Measurements from ENCODE around the gene PDCD10. TPM values are rescaled to one million over a fixed set of nuclear protein-coding genes. Genes with fewer than 3 reads are reported as not detected.

PDCD10 gene
- polyA plus RNA-seq, 1 donor (not counting 4 experiments of a cell fraction or from before 2014, with no cell fraction given), result 131 TPM

DNA sequence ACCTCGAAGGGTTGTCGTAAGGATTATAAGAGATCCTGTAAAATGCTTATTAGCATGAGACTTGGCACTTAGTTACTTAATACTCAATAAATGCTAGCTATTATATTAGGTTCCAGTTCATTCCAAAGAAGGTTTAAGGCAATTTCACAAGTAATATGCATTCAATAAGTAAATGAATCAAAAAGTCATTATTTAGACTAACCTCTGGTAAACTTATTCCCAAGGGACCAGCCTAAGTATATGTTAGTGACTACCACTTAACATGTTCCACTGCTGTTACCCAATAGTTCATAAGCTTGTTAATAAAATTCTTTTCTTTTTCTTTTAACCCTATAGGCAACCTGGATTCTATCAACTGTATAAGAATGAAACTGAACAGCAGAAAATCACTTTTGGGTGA lies 5.1 kb downstream of the PDCD10 start:
- no peak overlapping the region for H3K4me2 ChIP-seq (ENCODE audit: control insufficient read depth, extremely low read depth, insufficient read depth, low read depth, low read length)
- no peak overlapping the region for H2AFZ ChIP-seq (ENCODE audit: control insufficient read depth, low read length)
- no peak overlapping the region for H3K9ac ChIP-seq (ENCODE audit: control insufficient read depth, extremely low read depth, insufficient read depth, low read length)
- peaks cover 9% of the 10 kb centered on the region for H4K20me1 ChIP-seq (ENCODE audit: control insufficient read depth, extremely low read depth, insufficient read depth, low read length)
- H3K27ac ChIP-seq (ENCODE audit: control insufficient read depth, insufficient read depth, low read length), result no peak overlapping the region
- TF ChIP-seq, protein P1, sequence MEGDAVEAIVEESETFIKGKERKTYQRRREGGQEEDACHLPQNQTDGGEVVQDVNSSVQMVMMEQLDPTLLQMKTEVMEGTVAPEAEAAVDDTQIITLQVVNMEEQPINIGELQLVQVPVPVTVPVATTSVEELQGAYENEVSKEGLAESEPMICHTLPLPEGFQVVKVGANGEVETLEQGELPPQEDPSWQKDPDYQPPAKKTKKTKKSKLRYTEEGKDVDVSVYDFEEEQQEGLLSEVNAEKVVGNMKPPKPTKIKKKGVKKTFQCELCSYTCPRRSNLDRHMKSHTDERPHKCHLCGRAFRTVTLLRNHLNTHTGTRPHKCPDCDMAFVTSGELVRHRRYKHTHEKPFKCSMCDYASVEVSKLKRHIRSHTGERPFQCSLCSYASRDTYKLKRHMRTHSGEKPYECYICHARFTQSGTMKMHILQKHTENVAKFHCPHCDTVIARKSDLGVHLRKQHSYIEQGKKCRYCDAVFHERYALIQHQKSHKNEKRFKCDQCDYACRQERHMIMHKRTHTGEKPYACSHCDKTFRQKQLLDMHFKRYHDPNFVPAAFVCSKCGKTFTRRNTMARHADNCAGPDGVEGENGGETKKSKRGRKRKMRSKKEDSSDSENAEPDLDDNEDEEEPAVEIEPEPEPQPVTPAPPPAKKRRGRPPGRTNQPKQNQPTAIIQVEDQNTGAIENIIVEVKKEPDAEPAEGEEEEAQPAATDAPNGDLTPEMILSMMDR (optimal IDR thresholded peaks at IDR 0.05 in 1 of 3, IDR thresholded peaks at IDR 0.05 in 1 of 3, conservative IDR thresholded peaks at IDR 0.05 in 1 of 3; ENCODE audit: extremely low read depth in 1 of 3, insufficient read depth in 2 of 3, low read length in 3 of 3), result no peak
- TF ChIP-seq EZH2 (IDR thresholded peaks at IDR 0.05; ENCODE audit: low read length), result no peak
- peaks cover 4% of the 10 kb centered on the region for H3K9me1 ChIP-seq (ENCODE audit: control insufficient read depth, extremely low read depth, insufficient read depth, low read length)
- peaks cover 21% of the 10 kb centered on the region for H3K4me1 ChIP-seq (ENCODE audit: control insufficient read depth, extremely low read depth, insufficient read depth, low read length)
- H3K27me3 ChIP-seq (ENCODE audit: control insufficient read depth, extremely low read depth, insufficient read depth, low read length), result no peaks in the 10 kb centered on the region
- DNase-seq (ENCODE audit: low read depth, low spot score) (no peak), FAIRE-seq (no peak)
- no peak overlapping the region for H3K4me3 ChIP-seq (ENCODE audit: control insufficient read depth in 2 of 3, extremely low read depth in 1 of 3, insufficient read depth in 2 of 3, low read depth in 1 of 3, low read length in 3 of 3)
- H3K79me2 ChIP-seq (ENCODE audit: control insufficient read depth, insufficient read depth, low read length), result peaks cover 96% of the 10 kb centered on the region
- dilution Hi-C loops (cut with MboI; ENCODE audit: extremely low pct_ligation_motif_present, low sequenced_read_pairs), result no loop called here
- H3K36me3 ChIP-seq (ENCODE audit: control insufficient read depth in 2 of 2, extremely low read depth in 1 of 2, insufficient read depth in 2 of 2, low read length in 2 of 2), result peaks cover 0 to 5% of the 10 kb centered on the region in 2 experiments
- H3K9me3 ChIP-seq (ENCODE audit: control insufficient read depth, low read depth, low read length), result no peaks in the 10 kb centered on the region

DNA sequence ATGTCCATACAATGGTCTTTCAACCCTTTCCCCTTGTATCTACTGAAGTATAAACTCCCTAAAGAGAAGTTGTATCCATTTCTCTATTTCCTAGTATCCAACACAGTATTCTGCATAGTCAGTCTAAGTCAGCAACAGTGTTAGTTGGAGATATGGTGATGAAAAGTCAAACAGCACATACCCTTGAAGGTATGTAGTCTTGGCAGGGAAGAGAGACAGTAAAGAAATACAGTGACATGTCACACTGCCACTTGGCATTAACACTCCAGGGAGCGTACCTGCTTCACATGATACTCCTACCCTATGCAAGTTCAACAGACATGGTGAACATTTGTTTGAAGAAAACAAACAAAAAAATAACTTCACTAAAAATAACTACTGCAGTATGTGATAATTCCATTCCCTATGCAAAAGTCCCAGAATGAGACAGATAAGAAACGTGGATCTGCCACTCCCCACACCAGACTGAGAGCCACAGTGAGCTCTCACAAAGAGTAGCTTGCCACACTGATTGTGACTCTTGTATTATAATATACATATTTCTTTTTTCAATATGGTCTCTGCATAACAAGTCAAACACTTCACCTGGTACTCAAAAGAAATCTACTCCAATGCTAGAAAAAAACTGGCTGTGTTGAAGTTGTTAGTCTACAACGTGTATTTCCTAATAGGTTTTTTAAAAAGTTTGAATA lies 5.9 kb downstream of the PDCD10 start:
- peaks cover 21% of the 10 kb centered on the region for H3K4me1 ChIP-seq (ENCODE audit: control insufficient read depth, extremely low read depth, insufficient read depth, low read length)
- TF ChIP-seq EZH2 (IDR thresholded peaks at IDR 0.05; ENCODE audit: low read length), result no peak
- TF ChIP-seq, protein P1 (optimal IDR thresholded peaks at IDR 0.05 in 1 of 3, IDR thresholded peaks at IDR 0.05 in 1 of 3, conservative IDR thresholded peaks at IDR 0.05 in 1 of 3; ENCODE audit: extremely low read depth in 1 of 3, insufficient read depth in 2 of 3, low read length in 3 of 3), result no peak
- dilution Hi-C loops (cut with MboI; ENCODE audit: extremely low pct_ligation_motif_present, low sequenced_read_pairs), result no loop called here
- DNase-seq (ENCODE audit: low read depth, low spot score) (no peak), FAIRE-seq (no peak)
- H3K9me1 ChIP-seq (ENCODE audit: control insufficient read depth, extremely low read depth, insufficient read depth, low read length), result peaks cover 4% of the 10 kb centered on the region
- H3K27ac ChIP-seq (ENCODE audit: control insufficient read depth, insufficient read depth, low read length), result peak overlapping the region; percentile 37
- no peak overlapping the region for H3K9ac ChIP-seq (ENCODE audit: control insufficient read depth, extremely low read depth, insufficient read depth, low read length)
- H3K36me3 ChIP-seq (ENCODE audit: control insufficient read depth in 2 of 2, extremely low read depth in 1 of 2, insufficient read depth in 2 of 2, low read length in 2 of 2), result peaks cover 0 to 5% of the 10 kb centered on the region in 2 experiments
- H4K20me1 ChIP-seq (ENCODE audit: control insufficient read depth, extremely low read depth, insufficient read depth, low read length), result peaks cover 9% of the 10 kb centered on the region
- no peak overlapping the region for H2AFZ ChIP-seq (ENCODE audit: control insufficient read depth, low read length)
- H3K4me3 ChIP-seq (ENCODE audit: control insufficient read depth in 2 of 3, extremely low read depth in 1 of 3, insufficient read depth in 2 of 3, low read depth in 1 of 3, low read length in 3 of 3), result no peak overlapping the region
- no peaks in the 10 kb centered on the region for H3K27me3 ChIP-seq (ENCODE audit: control insufficient read depth, extremely low read depth, insufficient read depth, low read length)
- peaks cover 99% of the 10 kb centered on the region for H3K79me2 ChIP-seq (ENCODE audit: control insufficient read depth, insufficient read depth, low read length)
- H3K4me2 ChIP-seq (ENCODE audit: control insufficient read depth, extremely low read depth, insufficient read depth, low read depth, low read length), result peak overlapping the region; percentile 25
- no peaks in the 10 kb centered on the region for H3K9me3 ChIP-seq (ENCODE audit: control insufficient read depth, low read depth, low read length)

Measured in keratinocyte (primary cell).